Esophagus muscularis mucosa (tissue), 4 donors: Measurements from ENCODE around the gene TENM4.

Experiments used
- CTCF ChIP-seq, 3 experiments: fragments of 200-600 bp in 2 of 3; fragments of 450-650 bp in 1 of 3; sonication (generic) in 2 of 3; IDR thresholded peaks; one replicate each; pipeline ENCODE4 v1.5.1; 2017 to 2019; ENCODE audit warnings: antibody characterized with exemption in 3 of 3, mild to moderate bottlenecking in 2 of 3, moderate library complexity in 1 of 3
- EP300 ChIP-seq: sonication (generic); formaldehyde crosslinking; IDR thresholded peaks from one replicate; pipeline ENCODE4 v1.6.1; 2017; ENCODE audit warnings: antibody characterized with exemption
- POLR2A ChIP-seq: fragments of 450-650 bp; IDR thresholded peaks from one replicate; pipeline ENCODE4 v1.6.1; 2017; ENCODE audit warnings: antibody characterized with exemption, moderate library complexity, mild to moderate bottlenecking, low read depth

- TF ChIP-seq POLR2A (no peak), CTCF (IDR thresholded peaks at IDR 0.05) (no peak), EP300 (no peak)
Observed at GRCh38 chr11:78605296-78605695, 835.5 kb downstream of the TENM4 start.
